ENCODE results near the gene DCDC2.
"Not testable (repeated sequence)": the region's sequence is repeated elsewhere in the genome, so short reads cannot be mapped to it uniquely, and the experiment has no call there.

- TF ChIP-seq CTCF (IDR thresholded peaks at IDR 0.05; ENCODE audit: extremely low read depth in 1 of 2, insufficient read depth in 1 of 2, low read depth in 1 of 2, low read length in 2 of 2); GATA2 (IDR thresholded peaks at IDR 0.05; ENCODE audit: insufficient read depth, insufficient read length, low read depth, low read length); POLR2AphosphoS5 (IDR thresholded peaks at IDR 0.05; ENCODE audit: insufficient read depth, low read depth, low read length); POLR2A (IDR thresholded peaks at IDR 0.05; ENCODE audit: low read depth, low read length): not testable (repeated sequence)
Observed at GRCh38 chr6:24311775-24312174, 46.1 kb downstream of the DCDC2 start.
